Endothelial cell (in vitro differentiated cells): ENCODE results near the gene FAM193B. TPM values are rescaled to one million over a fixed set of nuclear protein-coding genes. Genes with fewer than 3 reads are reported as not detected.

Source experiments
- DNase-seq: peaks from one replicate; pipeline ENCODE4 v3.0.0; 2021; ENCODE audit warnings: low spot score
- H3K27ac Mint-ChIP-seq: one replicate; pipeline ENCODE4 v1.8.0; 2021; ENCODE audit warnings: mixed read lengths, inconsistent platforms; ENCODE audit not compliant: unreplicated experiment
- H3K27me3 Mint-ChIP-seq: one replicate; pipeline ENCODE4 v1.8.0; 2021; ENCODE audit warnings: mild to moderate bottlenecking, moderate library complexity, mixed read lengths, inconsistent platforms; ENCODE audit not compliant: unreplicated experiment
- H3K36me3 Mint-ChIP-seq: one replicate; pipeline ENCODE4 v1.8.0; 2021; ENCODE audit warnings: mild to moderate bottlenecking, low read depth, mixed read lengths, inconsistent platforms; ENCODE audit not compliant: unreplicated experiment
- H3K4me1 Mint-ChIP-seq: one replicate; pipeline ENCODE4 v1.8.0; 2021; ENCODE audit warnings: mild to moderate bottlenecking, mixed read lengths, inconsistent platforms; ENCODE audit not compliant: unreplicated experiment
- H3K4me3 Mint-ChIP-seq: one replicate; pipeline ENCODE4 v1.8.0; 2021; ENCODE audit warnings: mild to moderate bottlenecking, mixed read lengths, inconsistent platforms; ENCODE audit not compliant: unreplicated experiment
- H3K9me3 Mint-ChIP-seq: one replicate; pipeline ENCODE4 v1.8.0; 2021; ENCODE audit warnings: mixed read lengths, inconsistent platforms; ENCODE audit not compliant: unreplicated experiment
- CTCF ChIP-seq: fragments of 200-600 bp; sonication (generic); IDR thresholded peaks from one replicate; pipeline ENCODE4 v1.5.0; 2021; ENCODE audit warnings: antibody characterized with exemption; ENCODE audit not compliant: unreplicated experiment
- total RNA-seq: library from RNA; stranded (reverse); fragmentation: NEBNext Ultra II Directional; extraction: Animal tissue kit (Norgen Biotek cat#: 25700); gene quantifications from one replicate; pipeline ENCODE4 v1.2.1, GENCODE V29; 2021; ENCODE audit not compliant: unreplicated experiment

FAM193B gene
- total RNA-seq, 1 donor from 2014 or later = 97.6 TPM

GRCh38 chr5:177515580-177515979, 38.8 kb downstream of the FAM193B start:
- no peak for DNase-seq
- peaks cover 48% of the 10 kb centered on the region for H3K36me3 Mint-ChIP-seq
- H3K9me3 Mint-ChIP-seq = no peaks in the 10 kb centered on the region
- H3K27ac Mint-ChIP-seq = peak overlapping the region; percentile 76
- H3K4me1 Mint-ChIP-seq = peaks cover 18% of the 10 kb centered on the region
- H3K27me3 Mint-ChIP-seq = peaks cover 17% of the 10 kb centered on the region
- TF ChIP-seq CTCF = no peak
- H3K4me3 Mint-ChIP-seq = peak overlapping the region; percentile 100

GRCh38 chr5:177514541-177514940, 39.8 kb downstream of the FAM193B start:
- H3K4me3 Mint-ChIP-seq = no peak overlapping the region
- H3K9me3 Mint-ChIP-seq = no peaks in the 10 kb centered on the region
- no peak for TF ChIP-seq CTCF
- no peak overlapping the region for H3K27ac Mint-ChIP-seq
- peaks cover 18% of the 10 kb centered on the region for H3K27me3 Mint-ChIP-seq
- peaks cover 29% of the 10 kb centered on the region for H3K4me1 Mint-ChIP-seq
- DNase-seq = no peak
- H3K36me3 Mint-ChIP-seq = peaks cover 42% of the 10 kb centered on the region

- Mint-ChIP-seq H3K9me3 (no peaks in the 10 kb centered on the region), H3K27me3 (peaks cover 18% of the 10 kb centered on the region), H3K4me3 (no peak overlapping the region), H3K36me3 (peaks cover 41% of the 10 kb centered on the region), H3K4me1 (peaks cover 37% of the 10 kb centered on the region), H3K27ac (no peak overlapping the region)
- TF ChIP-seq CTCF = no peak
- DNase-seq = no peak
These were observed 40.9 kb downstream of the FAM193B start for GRCh38 chr5:177513500-177513899.

- peaks cover 38% of the 10 kb centered on the region for H3K4me1 Mint-ChIP-seq
- peaks cover 42% of the 10 kb centered on the region for H3K36me3 Mint-ChIP-seq
- peaks cover 19% of the 10 kb centered on the region for H3K27me3 Mint-ChIP-seq
- no peak for TF ChIP-seq CTCF
- no peak for DNase-seq
- H3K27ac Mint-ChIP-seq = no peak overlapping the region
- no peak overlapping the region for H3K4me3 Mint-ChIP-seq
- H3K9me3 Mint-ChIP-seq = no peaks in the 10 kb centered on the region
These were observed 41.5 kb downstream of the FAM193B start for GRCh38 chr5:177512736-177513380.

GRCh38 chr5:177511796-177512675, 42.3 kb downstream of the FAM193B start:
- DNase-seq = no peak
- peaks cover 24% of the 10 kb centered on the region for H3K27me3 Mint-ChIP-seq
- no peaks in the 10 kb centered on the region for H3K9me3 Mint-ChIP-seq
- no peak overlapping the region for H3K4me3 Mint-ChIP-seq
- no peak for TF ChIP-seq CTCF
- peaks cover 50% of the 10 kb centered on the region for H3K36me3 Mint-ChIP-seq
- peaks cover 44% of the 10 kb centered on the region for H3K4me1 Mint-ChIP-seq
- no peak overlapping the region for H3K27ac Mint-ChIP-seq
